Stomach smooth muscle (tissue), 2 donors: Measurements from ENCODE around the gene FBXO24.

ENCODE experiments used
- H3K27ac ChIP-seq: one replicate; pipeline ENCODE4 v1.7.0; 2013; ENCODE audit warnings: mild to moderate bottlenecking, low read length, inconsistent platforms
- H3K27me3 ChIP-seq, 2 donors: one replicate each; pipeline ENCODE4 v1.7.0; 2013; ENCODE audit warnings: low read length in 2 of 2; ENCODE audit not compliant: insufficient read depth in 2 of 2, control insufficient read depth in 1 of 2
- H3K36me3 ChIP-seq, 2 donors: one replicate each; pipeline ENCODE4 v1.7.0; 2013; ENCODE audit warnings: low read length in 2 of 2; ENCODE audit not compliant: control insufficient read depth in 2 of 2, insufficient read depth in 2 of 2
- H3K4me1 ChIP-seq: one replicate; pipeline ENCODE4 v1.7.0; 2013; ENCODE audit warnings: low read length; ENCODE audit not compliant: control insufficient read depth, insufficient read depth
- H3K4me3 ChIP-seq, 2 donors: one replicate each; pipeline ENCODE4 v1.7.0; 2013; ENCODE audit warnings: low read length in 2 of 2
- H3K9ac ChIP-seq, 2 donors: one replicate each; pipeline ENCODE4 v1.7.0; 2013; ENCODE audit warnings: low read length in 2 of 2, mild to moderate bottlenecking in 1 of 2
- H3K9me3 ChIP-seq, 2 donors: one replicate each; pipeline ENCODE4 v1.7.0; 2013; ENCODE audit warnings: low read length in 2 of 2; ENCODE audit not compliant: control insufficient read depth in 2 of 2
- donor health status: healthy.
- donor health status: Pancreatic carcinoma.

Gene FBXO24

GRCh38 chr7:100642534-100642907 lies 56.4 kb downstream of the FBXO24 start:
- Histone ChIP-seq H3K27ac (no peak overlapping the region), H3K4me3 (no peak overlapping the region), H3K36me3 (no peaks in the 10 kb centered on the region), H3K4me1 (no peaks in the 10 kb centered on the region), H3K9ac (no peak overlapping the region), H3K9me3 (no peaks in the 10 kb centered on the region), H3K27me3 (peaks cover 16 to 18% of the 10 kb centered on the region in 2 donors)

GRCh38 chr7:100649826-100650565 lies 63.9 kb downstream of the FBXO24 start:
- peaks cover 1% of the 10 kb centered on the region for H3K4me1 ChIP-seq
- no peak overlapping the region for H3K4me3 ChIP-seq
- H3K9me3 ChIP-seq: no peaks in the 10 kb centered on the region
- H3K36me3 ChIP-seq: no peaks in the 10 kb centered on the region
- H3K9ac ChIP-seq: no peak overlapping the region
- H3K27me3 ChIP-seq: peaks cover 17 to 27% of the 10 kb centered on the region in 2 donors
- no peak overlapping the region for H3K27ac ChIP-seq
